Smooth muscle cell of the brain vasculature (primary cell): Measurements from ENCODE around the gene ARL1.
A peak's percentile ranks its signal among the peaks of the same experiment; 100 is the strongest.
"Not testable (repeated sequence)": the region's sequence is repeated elsewhere in the genome, so short reads cannot be mapped to it uniquely, and the experiment has no call there.

Experiments
- DNase-seq: peaks from one replicate; pipeline ENCODE4 v3.0.0-alpha.2; 2012; ENCODE audit warnings: low read depth, low spot score

The ARL1 gene

GRCh38 chr12:101407436-101408345 lies at the start of gene ARL1:
Gene ARL1, minus strand, starts transcription at chr12:101407772. Its CDS starts 127 bp downstream, at chr12:101407645.
- DNase-seq = peak; percentile 79

GRCh38 chr12:101455685-101456084 lies 48.1 kb upstream of the ARL1 start:
- no peak for DNase-seq

- no peak for DNase-seq
Measured at GRCh38 chr12:101441461-101442224, 34.1 kb upstream of the ARL1 start.

DNA sequence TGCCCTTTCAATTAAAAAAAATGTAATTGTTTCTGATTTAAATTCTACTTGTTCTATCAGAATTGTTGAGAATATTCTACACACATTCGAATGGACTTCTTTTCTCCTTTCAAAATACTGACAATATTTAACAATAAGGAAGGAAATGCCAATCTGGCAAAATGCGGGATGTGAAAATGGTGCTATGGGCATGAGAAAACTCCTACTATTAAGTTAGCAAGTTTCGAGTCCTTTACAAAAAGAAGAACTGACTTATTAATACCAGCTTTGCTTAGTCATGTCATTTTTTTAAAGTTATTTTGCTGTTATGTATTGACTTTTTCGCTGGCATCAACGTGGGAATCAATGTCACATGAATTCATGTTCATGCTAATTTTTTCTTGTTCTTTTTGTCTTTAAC lies 31.7 kb upstream of the ARL1 start:
- no peak for DNase-seq

DNA sequence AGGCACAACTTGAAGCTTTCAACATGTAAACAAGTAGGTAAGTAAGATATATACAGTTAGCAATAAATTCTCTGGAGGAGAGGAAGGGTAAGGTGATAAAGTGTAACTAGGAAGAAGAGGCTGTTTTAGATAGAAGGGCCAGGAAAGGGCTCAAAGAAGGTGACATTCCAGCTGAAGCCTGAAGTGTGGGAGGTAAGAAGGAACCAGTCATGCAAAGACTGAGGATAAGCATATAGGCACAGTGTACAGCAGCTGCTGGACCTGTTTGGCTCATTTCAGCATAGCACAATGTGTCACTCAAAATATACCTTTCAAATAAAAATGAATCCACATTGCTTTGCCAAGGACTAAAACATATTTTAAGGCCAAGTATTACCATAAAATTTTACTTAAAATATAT lies 28.6 kb upstream of the ARL1 start:
- DNase-seq = no peak

- no peak for DNase-seq
Measured at GRCh38 chr12:101430456-101430855, 22.9 kb upstream of the ARL1 start.

DNA sequence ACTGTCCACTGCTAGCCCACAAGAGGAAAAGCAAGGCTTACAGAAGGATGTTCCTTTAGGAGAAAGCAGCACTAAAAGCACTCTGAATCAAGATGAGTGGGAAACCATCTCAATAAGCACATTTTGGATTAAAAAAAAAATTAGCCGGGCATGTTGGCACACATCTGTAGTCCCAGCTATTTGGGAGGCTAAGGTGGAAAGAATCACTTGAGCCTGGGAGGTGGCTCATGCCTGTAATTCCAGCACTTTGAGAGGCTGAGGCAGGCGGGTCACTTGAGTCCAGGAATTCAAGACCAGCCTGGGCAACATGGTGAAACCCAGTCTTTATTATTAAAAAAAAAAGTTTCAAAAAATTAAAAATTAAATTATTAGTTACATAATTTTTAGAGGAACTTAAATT lies 17.0 kb upstream of the ARL1 start:
- DNase-seq = no peak

GRCh38 chr12:101422066-101422465 lies 14.5 kb upstream of the ARL1 start:
- not testable (repeated sequence) for DNase-seq

DNA sequence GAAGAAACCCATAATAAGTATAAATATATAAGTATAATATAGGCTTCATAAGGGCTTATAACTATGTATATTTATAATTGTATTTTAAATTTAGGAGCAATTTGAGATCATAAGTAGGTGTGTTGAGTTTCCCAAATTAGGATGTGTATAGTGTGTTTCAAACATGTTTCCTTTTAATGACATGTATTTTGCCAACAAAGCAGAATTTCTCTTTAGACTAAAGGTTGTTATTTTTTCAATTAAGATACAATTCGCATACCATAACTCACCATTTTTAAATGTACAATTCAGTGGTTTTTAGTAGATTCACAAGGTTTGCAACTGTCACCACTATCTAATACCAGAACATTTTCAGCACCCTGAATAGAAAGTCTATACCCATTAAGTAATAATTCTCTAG lies 7.7 kb upstream of the ARL1 start:
- DNase-seq = no peak

- peak; percentile 44 for DNase-seq
Measured at GRCh38 chr12:101414533-101415119, 7.1 kb upstream of the ARL1 start.

DNA sequence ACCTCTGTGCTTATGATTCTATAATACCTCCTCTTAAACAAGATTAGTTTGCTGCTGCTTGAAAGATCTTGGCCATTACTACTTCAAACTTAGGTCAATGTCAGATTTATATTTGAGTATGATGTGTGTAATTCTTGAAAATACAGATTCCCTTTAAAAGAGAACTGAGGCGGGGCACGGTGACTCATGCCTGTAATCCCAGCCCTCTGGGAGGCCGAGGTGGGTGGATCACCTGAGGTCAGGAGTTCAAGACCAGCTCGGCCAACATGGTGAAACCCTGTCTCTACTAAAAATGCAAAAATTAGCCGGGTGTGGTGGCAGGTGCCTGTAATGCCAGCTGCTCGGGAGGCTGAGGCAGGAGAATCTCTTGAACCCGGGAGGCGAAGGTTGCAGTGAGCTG lies 2.6 kb upstream of the ARL1 start:
- not testable (repeated sequence) for DNase-seq

- peak; percentile 3 for DNase-seq
Measured at GRCh38 chr12:101407049-101407435, 530 bp downstream of the ARL1 start.

DNA sequence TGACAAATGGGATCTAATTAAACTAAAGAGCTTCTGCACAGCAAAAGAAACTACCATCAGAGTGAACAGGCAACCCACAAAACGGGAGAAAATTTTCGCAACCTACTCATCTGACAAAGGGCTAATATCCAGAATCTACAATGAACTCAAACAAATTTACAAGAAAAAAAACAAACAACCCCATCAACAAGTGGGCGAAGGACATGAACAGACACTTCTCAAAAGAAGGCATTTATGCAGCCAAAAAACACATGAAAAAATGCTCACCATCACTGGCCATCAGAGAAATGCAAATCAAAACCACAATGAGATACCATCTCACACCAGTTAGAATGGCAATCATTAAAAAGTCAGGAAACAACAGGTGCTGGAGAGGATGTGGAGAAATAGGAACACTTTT lies 16.4 kb downstream of the ARL1 start:
- not testable (repeated sequence) for DNase-seq

- DNase-seq = no peak
Measured at GRCh38 chr12:101379149-101379548, 28.4 kb downstream of the ARL1 start.

GRCh38 chr12:101375573-101375972 lies 32.0 kb downstream of the ARL1 start:
- DNase-seq = no peak

DNA sequence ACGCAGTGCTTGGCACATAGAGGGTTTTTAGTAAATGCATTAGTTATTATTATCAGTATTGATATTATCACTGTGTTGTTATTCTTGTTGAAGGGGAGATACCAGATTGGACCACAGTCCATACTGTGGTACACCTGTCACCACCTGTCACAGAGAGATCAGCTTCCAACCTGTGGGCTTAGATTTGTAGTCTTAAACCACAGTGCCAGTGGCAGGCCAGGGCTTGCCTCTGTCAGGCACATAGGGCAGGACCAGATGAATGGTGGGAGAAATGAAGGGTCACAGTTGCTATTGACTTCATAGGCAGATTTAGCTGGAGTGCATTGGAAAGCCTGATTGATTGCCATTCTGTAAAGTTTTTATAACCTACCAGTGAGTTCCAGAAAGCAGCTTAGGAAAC lies 35.1 kb downstream of the ARL1 start:
- DNase-seq = no peak

GRCh38 chr12:101368016-101368415 lies 39.6 kb downstream of the ARL1 start:
- DNase-seq = no peak

- DNase-seq = no peak
Measured at GRCh38 chr12:101361455-101361854, 46.1 kb downstream of the ARL1 start.

DNA sequence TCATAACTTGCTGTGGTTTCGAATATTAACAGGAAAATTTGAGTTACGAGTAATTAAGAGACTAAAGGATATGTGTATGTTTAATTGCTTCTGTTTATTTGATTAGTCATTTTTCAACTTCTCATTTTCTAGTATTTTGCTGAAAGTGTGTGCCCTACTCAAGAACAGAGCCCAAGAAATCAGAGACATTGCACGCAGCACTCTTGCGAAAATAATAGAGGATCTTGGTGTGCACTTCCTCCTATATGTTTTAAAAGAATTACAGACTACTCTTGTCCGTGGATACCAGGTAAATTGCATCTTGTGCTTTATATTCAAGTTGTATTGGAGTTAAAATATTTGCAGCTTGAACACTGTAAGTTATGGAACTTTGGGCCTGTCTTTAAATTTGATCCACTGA lies 50.8 kb downstream of the ARL1 start:
- DNase-seq = no peak

- no peak for DNase-seq
Measured at GRCh38 chr12:101351682-101352081, 55.9 kb downstream of the ARL1 start.

- no peak for DNase-seq
Measured at GRCh38 chr12:101343893-101344292, 63.7 kb downstream of the ARL1 start.
